MM.1S (cell line): ENCODE results near the gene MUCL3.

ENCODE experiments used
- DNase-seq: peaks from one replicate; pipeline ENCODE4 v3.0.0-alpha.2; 2015
- H2AFZ ChIP-seq: fragments of 300-600 bp; sonication (generic); 2 replicates; pipeline ENCODE4 v1.6.0; 2016; ENCODE audit warnings: antibody characterized with exemption, low read length
- H3F3A ChIP-seq: fragments of 300-600 bp; sonication (generic); 2 replicates; pipeline ENCODE4 v1.6.1; 2016; ENCODE audit warnings: mild to moderate bottlenecking, antibody characterized with exemption, low read length, moderate library complexity, mixed read lengths; ENCODE audit not compliant: insufficient read depth
- H3K27ac ChIP-seq: fragments of 300-600 bp; sonication (generic); 2 replicates; pipeline ENCODE4 v1.5.1; 2016; ENCODE audit warnings: mild to moderate bottlenecking, low read length
- H3K27me3 ChIP-seq: fragments of 300-600 bp; sonication (generic); replicated peaks from 2 replicates; pipeline ENCODE4 v1.6.0; 2016; ENCODE audit warnings: low read length; ENCODE audit not compliant: insufficient read depth
- H3K36me3 ChIP-seq: fragments of 300-600 bp; sonication (generic); replicated peaks from 2 replicates; pipeline ENCODE4 v1.6.1; 2016; ENCODE audit warnings: mild to moderate bottlenecking, low read length, mixed read lengths; ENCODE audit not compliant: insufficient read depth
- H3K4me1 ChIP-seq: fragments of 300-600 bp; sonication (generic); 2 replicates; pipeline ENCODE4 v1.6.1; 2016; ENCODE audit warnings: low read length, mixed read lengths
- H3K4me2 ChIP-seq: fragments of 300-600 bp; sonication (generic); 2 replicates; pipeline ENCODE4 v1.6.0; 2016; ENCODE audit warnings: low read depth, low read length
- H3K4me3 ChIP-seq: fragments of 300-600 bp; sonication (generic); 2 replicates; pipeline ENCODE4 v1.5.1; 2016; ENCODE audit warnings: low read length, mixed read lengths
- H3K79me2 ChIP-seq: fragments of 300-600 bp; sonication (generic); 2 replicates; pipeline ENCODE4 v1.6.1; 2016; ENCODE audit warnings: mixed run types, low read length, mixed read lengths
- H3K9ac ChIP-seq: fragments of 300-600 bp; sonication (generic); 2 replicates; pipeline ENCODE4 v1.6.1; 2016; ENCODE audit warnings: low read length, mixed read lengths
- H3K9me2 ChIP-seq: fragments of 300-600 bp; sonication (generic); replicated peaks from 2 replicates; pipeline ENCODE4 v1.6.1; 2016; ENCODE audit warnings: mild to moderate bottlenecking, low read length, mixed read lengths; ENCODE audit not compliant: insufficient read depth
- H3K9me3 ChIP-seq: fragments of 300-600 bp; sonication (generic); replicated peaks from 2 replicates; pipeline ENCODE4 v1.6.1; 2016; ENCODE audit warnings: mild to moderate bottlenecking, low read length, mixed read lengths; ENCODE audit not compliant: insufficient read depth
- H4K20me1 ChIP-seq: fragments of 300-600 bp; sonication (generic); 2 replicates; pipeline ENCODE4 v1.6.1; 2016; ENCODE audit warnings: mild to moderate bottlenecking, low read length, moderate library complexity, mixed read lengths; ENCODE audit not compliant: insufficient read depth
- CTCF ChIP-seq: fragments of 300-600 bp; sonication (generic); IDR thresholded peaks from 2 replicates; pipeline ENCODE4 v1.5.1; 2016; ENCODE audit warnings: antibody characterized with exemption, low read length, mixed read lengths
- EZH2 ChIP-seq: fragments of 300-600 bp; sonication (generic); optimal IDR thresholded peaks from 2 replicates; pipeline ENCODE3; 2017; ENCODE audit warnings: low read depth, mild to moderate bottlenecking, antibody characterized with exemption, low read length, mixed read lengths
- EZH2phosphoT487 ChIP-seq: fragments of 300-600 bp; sonication (generic); IDR thresholded peaks from 2 replicates; pipeline ENCODE4 v1.6.1; 2018; ENCODE audit warnings: antibody characterized with exemption, low read length

Gene MUCL3

GRCh38 chr6:30987304-30987703 is 46.5 kb downstream of the MUCL3 start:
- Histone ChIP-seq H3K9ac (no peak overlapping the region), H3K4me3 (no peak overlapping the region), H3K9me3 (no peaks in the 10 kb centered on the region), H2AFZ (no peak overlapping the region), H3K9me2 (no peaks in the 10 kb centered on the region), H3K27ac (no peak overlapping the region), H3K4me1 (peaks cover 11% of the 10 kb centered on the region; the same call in 1 of the 2 replicates), H4K20me1 (no peaks in the 10 kb centered on the region), H3K79me2 (no peaks in the 10 kb centered on the region), H3K4me2 (no peak overlapping the region), H3K27me3 (peaks cover 12% of the 10 kb centered on the region), H3F3A (no peaks in the 10 kb centered on the region), H3K36me3 (no peaks in the 10 kb centered on the region)
- TF ChIP-seq CTCF (no peak), EZH2 (no peak), EZH2phosphoT487 (no peak)
- no peak for DNase-seq

- H3K9ac ChIP-seq = no peak overlapping the region
- no peaks in the 10 kb centered on the region for H3K79me2 ChIP-seq
- no peaks in the 10 kb centered on the region for H3K36me3 ChIP-seq
- H3K9me3 ChIP-seq = no peaks in the 10 kb centered on the region
- peaks cover 11% of the 10 kb centered on the region; the same call in 1 of the 2 replicates for H3K4me1 ChIP-seq
- H3K9me2 ChIP-seq = no peaks in the 10 kb centered on the region
- H3K4me3 ChIP-seq = no peak overlapping the region
- peaks cover 2% of the 10 kb centered on the region; the same call in 1 of the 2 replicates for H3K27me3 ChIP-seq
- no peak overlapping the region for H2AFZ ChIP-seq
- TF ChIP-seq CTCF (no peak), EZH2 (no peak), EZH2phosphoT487 (no peak)
- no peaks in the 10 kb centered on the region for H3F3A ChIP-seq
- H3K27ac ChIP-seq = no peak overlapping the region
- no peak for DNase-seq
- H4K20me1 ChIP-seq = no peaks in the 10 kb centered on the region
- H3K4me2 ChIP-seq = no peak overlapping the region
These were observed 47.5 kb downstream of the MUCL3 start for GRCh38 chr6:30988209-30988825.

- H3K9ac ChIP-seq = no peak overlapping the region; the same call in 1 of the 2 replicates
- no peaks in the 10 kb centered on the region for H3K36me3 ChIP-seq
- peak overlapping the region; percentile 60 for H2AFZ ChIP-seq
- peak overlapping the region; percentile 26; the same call in 1 of the 2 replicates for H3K4me3 ChIP-seq
- DNase-seq = peak; percentile 79
- H3K4me2 ChIP-seq = peak overlapping the region; percentile 48
- no peaks in the 10 kb centered on the region for H3K9me2 ChIP-seq
- peak overlapping the region; percentile 6; the same call in 1 of the 2 replicates for H3K27ac ChIP-seq
- H3K27me3 ChIP-seq = no peaks in the 10 kb centered on the region; the same call in 1 of the 2 replicates
- H4K20me1 ChIP-seq = no peaks in the 10 kb centered on the region
- no peaks in the 10 kb centered on the region for H3K79me2 ChIP-seq
- H3K4me1 ChIP-seq = peaks cover 11% of the 10 kb centered on the region; the same call in 1 of the 2 replicates
- no peaks in the 10 kb centered on the region for H3K9me3 ChIP-seq
- H3F3A ChIP-seq = no peaks in the 10 kb centered on the region
- TF ChIP-seq EZH2 (no peak), EZH2phosphoT487 (no peak), CTCF (no peak)
These were observed 49.8 kb downstream of the MUCL3 start for GRCh38 chr6:30990422-30991086.
